Spleen (tissue), 11 donors: ENCODE measurements around the gene PNMA6F. TPM values are rescaled to one million over a fixed set of nuclear protein-coding genes. Genes with fewer than 3 reads are reported as not detected.

ENCODE experiments used
- DNase-seq: peaks from one replicate; pipeline ENCODE4 v3.0.0-alpha.2; 2020
- H3K27ac ChIP-seq, 8 donors: fragments of 200-600 bp; sonication (generic) in 7 of 8; 1 replicate in 4 of 8; 2 replicates in 4 of 8; pipeline versions ENCODE4 v1.5.0 to v1.8.0; 2016 to 2021; ENCODE audit warnings: inconsistent platforms in 4 of 8, mild to moderate bottlenecking in 4 of 8, moderate library complexity in 1 of 8
- H3K27me3 ChIP-seq, 7 donors: fragments of 200-600 bp; sonication (generic) in 6 of 7; replicated peaks in 1 of 7; 1 replicate in 4 of 7; 2 replicates in 3 of 7; pipeline versions ENCODE4 v1.5.0 to v1.8.0; 2016 to 2021; ENCODE audit warnings: inconsistent platforms in 3 of 7, mild to moderate bottlenecking in 1 of 7
- H3K36me3 ChIP-seq, 6 donors: fragments of 200-600 bp; sonication (generic) in 5 of 6; 1 replicate in 4 of 6; 2 replicates in 2 of 6; pipeline versions ENCODE4 v1.5.0 to v1.8.0; 2016 to 2021; ENCODE audit warnings: inconsistent platforms in 2 of 6
- H3K4me1 ChIP-seq, 6 donors: fragments of 200-600 bp; sonication (generic) in 5 of 6; 1 replicate in 3 of 6; 2 replicates in 3 of 6; pipeline versions ENCODE4 v1.5.0 to v1.8.0; 2016 to 2021; ENCODE audit warnings: inconsistent platforms in 3 of 6
- H3K4me3 ChIP-seq, 8 donors: fragments of 200-600 bp; sonication (generic) in 7 of 8; 1 replicate in 4 of 8; 2 replicates in 4 of 8; pipeline versions ENCODE4 v1.5.0 to v1.8.0; 2016 to 2021; ENCODE audit warnings: inconsistent platforms in 4 of 8, mild to moderate bottlenecking in 4 of 8, moderate library complexity in 2 of 8
- H3K9me3 ChIP-seq, 8 donors: fragments of 200-600 bp; sonication (generic) in 7 of 8; 1 replicate in 4 of 8; 2 replicates in 4 of 8; pipeline versions ENCODE4 v1.5.0 to v1.8.0; 2016 to 2021; ENCODE audit warnings: inconsistent platforms in 4 of 8
- POLR2A ChIP-seq, 3 donors: fragments of 450-650 bp; IDR thresholded peaks; one replicate each; pipeline ENCODE4 v1.5.1; 2017; ENCODE audit warnings: antibody characterized with exemption in 3 of 3, mild to moderate bottlenecking in 1 of 3
- POLR2AphosphoS5 ChIP-seq, 3 donors: sonication (generic); formaldehyde crosslinking; IDR thresholded peaks; one replicate each; pipeline ENCODE4 v1.5.1; 2017; ENCODE audit warnings: antibody characterized with exemption in 3 of 3
- WGBS, 5 donors: extraction: QIAGEN DNeasy Blood & Tissue Kit in 3 of 5; methylation state at CpG; one replicate each; pipeline versions ENCODE4 v1.1.5 to v1.1.7; 2013 to 2018; 5-methylcytosine and 5-hydroxymethylcytosine counted together
- intact Hi-C: fragments of 100-400 bp; cut with DNase I; formaldehyde crosslinking; loops from one replicate; pipeline ENCODE4 v1.15.0; 2023; ENCODE audit warnings: low total_unique reads
- polyA plus RNA-seq, 3 donors: library from polyadenylated mRNA; stranded (reverse); fragments of 200-250 nt; gene quantifications; one replicate each; pipeline ENCODE4 v1.2.1, GENCODE V29; 2013
- total RNA-seq, 7 donors: library from RNA; depleted of rRNA in 3 of 7; stranded (reverse); fragments of >200 nt in 3 of 7; fragmentation: NEBNext Ultra II Directional in 4 of 7; extraction: Animal tissue kit (Norgen Biotek cat#: 25700) in 4 of 7; gene quantifications; one replicate each; pipeline versions ENCODE4 v1.1.0 to v1.2.1, GENCODE V29; 2016 to 2021
- TF ChIP-seq, protein P1 (sequence below), 11 experiments: fragments of 200-600 bp in 7 of 11; fragments of 450-650 bp in 4 of 11; sonication (generic) in 4 of 11; IDR thresholded peaks in 8 of 11; conservative IDR thresholded peaks in 3 of 11; 1 replicate in 7 of 11; 2 replicates in 4 of 11; pipeline versions ENCODE4 v1.4.0 to v1.8.0; 2016 to 2021; ENCODE audit warnings: antibody characterized with exemption in 11 of 11, inconsistent platforms in 4 of 11, mild to moderate bottlenecking in 1 of 11
- donor health status: healthy with polysubstance abuse.
- donor health status: DM: no; HTN: no; CAD: no; lungs with moderate emphysema.
- donor health status: DM: no; HTN: no; CAD: no.
- donor health status: Bipolar disorder and iron deficiency.
- donor health status: healthy.
- donor health status: DM: no; HTN: no; CAD: no.
- donor health status: DM: yes; HTN: yes; CAD: no.

PNMA6F gene
- total and polyA plus RNA-seq, 10 donors = not detected

DNA sequence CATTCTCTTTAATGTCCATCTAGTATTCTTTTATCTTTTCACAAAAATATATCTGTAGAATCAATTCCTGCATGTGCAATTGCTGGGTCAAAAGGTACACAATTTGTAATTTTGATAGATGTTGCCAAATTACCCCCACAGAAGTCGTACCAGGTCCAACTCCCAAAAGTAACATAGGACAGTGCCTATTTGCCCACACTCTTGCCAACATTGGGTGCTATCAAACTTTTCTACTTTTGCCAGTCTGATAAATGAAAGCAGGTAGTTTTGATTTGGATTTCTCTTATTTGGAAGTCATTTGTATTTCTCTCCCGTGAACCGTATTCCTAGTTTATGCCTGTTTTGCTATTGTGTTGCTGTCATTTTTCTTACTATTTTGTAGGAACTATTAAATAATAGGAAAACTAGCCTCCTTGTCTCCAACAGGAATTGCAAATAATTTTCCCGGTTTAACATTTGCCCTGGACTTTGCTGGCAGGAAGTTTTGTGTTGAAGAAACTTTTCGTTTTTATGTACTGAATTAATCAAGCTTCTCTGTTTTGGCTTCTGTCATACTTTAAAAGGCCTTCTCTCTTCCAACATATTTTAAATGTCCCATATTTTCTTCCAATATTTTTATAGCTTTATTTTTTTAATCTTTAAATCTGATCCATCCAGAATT is 45.4 kb upstream of the PNMA6F start:
- Histone ChIP-seq H3K27me3 (peaks cover 0 to 9% (median 2%) of the 10 kb centered on the region in 7 donors), H3K36me3 (no peaks in the 10 kb centered on the region), H3K9me3 (no peaks in the 10 kb centered on the region), H3K4me3 (no peak overlapping the region), H3K27ac (no peak overlapping the region), H3K4me1 (no peaks in the 10 kb centered on the region)
- WGBS, 5 donors = 70 to 92% (median 78%) methylated on average over 5 of the region's 5 CpGs
- DNase-seq = no peak
- TF ChIP-seq, protein P1, sequence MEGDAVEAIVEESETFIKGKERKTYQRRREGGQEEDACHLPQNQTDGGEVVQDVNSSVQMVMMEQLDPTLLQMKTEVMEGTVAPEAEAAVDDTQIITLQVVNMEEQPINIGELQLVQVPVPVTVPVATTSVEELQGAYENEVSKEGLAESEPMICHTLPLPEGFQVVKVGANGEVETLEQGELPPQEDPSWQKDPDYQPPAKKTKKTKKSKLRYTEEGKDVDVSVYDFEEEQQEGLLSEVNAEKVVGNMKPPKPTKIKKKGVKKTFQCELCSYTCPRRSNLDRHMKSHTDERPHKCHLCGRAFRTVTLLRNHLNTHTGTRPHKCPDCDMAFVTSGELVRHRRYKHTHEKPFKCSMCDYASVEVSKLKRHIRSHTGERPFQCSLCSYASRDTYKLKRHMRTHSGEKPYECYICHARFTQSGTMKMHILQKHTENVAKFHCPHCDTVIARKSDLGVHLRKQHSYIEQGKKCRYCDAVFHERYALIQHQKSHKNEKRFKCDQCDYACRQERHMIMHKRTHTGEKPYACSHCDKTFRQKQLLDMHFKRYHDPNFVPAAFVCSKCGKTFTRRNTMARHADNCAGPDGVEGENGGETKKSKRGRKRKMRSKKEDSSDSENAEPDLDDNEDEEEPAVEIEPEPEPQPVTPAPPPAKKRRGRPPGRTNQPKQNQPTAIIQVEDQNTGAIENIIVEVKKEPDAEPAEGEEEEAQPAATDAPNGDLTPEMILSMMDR (IDR thresholded peaks at IDR 0.05 in 8 of 11, conservative IDR thresholded peaks at IDR 0.05 in 3 of 11) = no peak
- TF ChIP-seq POLR2A (IDR thresholded peaks at IDR 0.05) (no peak), POLR2AphosphoS5 (IDR thresholded peaks at IDR 0.05) (no peak)
- intact Hi-C loops = no loop called here

DNA sequence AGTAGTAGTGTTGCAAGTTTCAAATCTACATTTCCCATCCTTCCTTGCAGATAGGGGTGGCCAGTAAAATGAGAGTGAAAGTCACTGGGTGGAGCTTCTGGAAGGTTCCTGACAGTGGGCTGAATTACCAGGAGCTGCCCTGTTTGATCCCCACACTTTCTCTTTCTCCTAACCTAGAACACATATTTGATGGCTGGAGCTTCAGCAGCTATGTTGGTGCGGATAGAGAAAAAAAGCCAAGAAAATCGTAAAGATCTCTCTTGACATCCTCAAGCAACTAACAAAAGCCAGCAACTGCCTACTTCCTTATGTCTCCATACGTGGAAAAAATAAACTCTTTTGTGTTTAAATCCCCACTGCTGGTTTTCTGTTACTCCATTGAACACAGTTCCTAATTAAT is 44.6 kb upstream of the PNMA6F start:
- TF ChIP-seq, protein P1 (IDR thresholded peaks at IDR 0.05 in 8 of 11, conservative IDR thresholded peaks at IDR 0.05 in 3 of 11) = no peak
- TF ChIP-seq POLR2AphosphoS5 (IDR thresholded peaks at IDR 0.05) (no peak), POLR2A (IDR thresholded peaks at IDR 0.05) (no peak)
- Histone ChIP-seq H3K36me3 (no peaks in the 10 kb centered on the region), H3K4me3 (no peak overlapping the region), H3K27ac (no peak overlapping the region), H3K9me3 (no peaks in the 10 kb centered on the region), H3K4me1 (no peaks in the 10 kb centered on the region), H3K27me3 (peaks cover 0 to 9% (median 2%) of the 10 kb centered on the region in 7 donors)
- no peak for DNase-seq
- 79 to 93% (median 84%) methylated on average over 3 of the region's 3 CpGs for WGBS, 5 donors
- intact Hi-C loops = no loop called here

DNA sequence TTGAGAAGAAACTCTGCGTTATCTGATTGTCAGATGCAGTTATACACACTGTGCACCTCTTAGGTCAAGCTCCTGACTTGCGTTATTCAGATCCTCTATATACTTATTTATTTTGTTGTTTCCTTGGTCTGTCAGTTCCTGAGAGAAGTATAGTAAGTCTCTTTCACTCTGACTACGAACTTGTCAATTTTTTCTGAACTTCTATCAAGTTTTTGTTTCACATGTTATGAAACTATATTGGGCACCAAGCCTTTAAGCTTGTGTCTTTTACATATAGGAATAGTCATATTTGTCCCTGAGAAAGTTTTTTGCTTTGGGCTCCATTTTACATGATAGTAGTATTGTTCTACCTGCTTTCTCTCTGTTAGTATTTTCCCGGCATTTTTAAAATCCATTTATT is 44.1 kb upstream of the PNMA6F start:
- H3K9me3 ChIP-seq = no peaks in the 10 kb centered on the region
- H3K4me3 ChIP-seq = no peak overlapping the region
- DNase-seq = no peak
- intact Hi-C loops = no loop called here
- peaks cover 0 to 6% (median 2%) of the 10 kb centered on the region in 7 donors for H3K27me3 ChIP-seq
- WGBS, 5 donors = 65 to 88% (median 77%) methylated on average over 4 of the region's 4 CpGs
- no peaks in the 10 kb centered on the region for H3K4me1 ChIP-seq
- H3K36me3 ChIP-seq = no peaks in the 10 kb centered on the region
- TF ChIP-seq POLR2AphosphoS5 (IDR thresholded peaks at IDR 0.05) = no peak
- TF ChIP-seq, protein P1 (IDR thresholded peaks at IDR 0.05 in 8 of 11, conservative IDR thresholded peaks at IDR 0.05 in 3 of 11) = no peak
- no peak for TF ChIP-seq POLR2A (IDR thresholded peaks at IDR 0.05)
- no peak overlapping the region for H3K27ac ChIP-seq

DNA sequence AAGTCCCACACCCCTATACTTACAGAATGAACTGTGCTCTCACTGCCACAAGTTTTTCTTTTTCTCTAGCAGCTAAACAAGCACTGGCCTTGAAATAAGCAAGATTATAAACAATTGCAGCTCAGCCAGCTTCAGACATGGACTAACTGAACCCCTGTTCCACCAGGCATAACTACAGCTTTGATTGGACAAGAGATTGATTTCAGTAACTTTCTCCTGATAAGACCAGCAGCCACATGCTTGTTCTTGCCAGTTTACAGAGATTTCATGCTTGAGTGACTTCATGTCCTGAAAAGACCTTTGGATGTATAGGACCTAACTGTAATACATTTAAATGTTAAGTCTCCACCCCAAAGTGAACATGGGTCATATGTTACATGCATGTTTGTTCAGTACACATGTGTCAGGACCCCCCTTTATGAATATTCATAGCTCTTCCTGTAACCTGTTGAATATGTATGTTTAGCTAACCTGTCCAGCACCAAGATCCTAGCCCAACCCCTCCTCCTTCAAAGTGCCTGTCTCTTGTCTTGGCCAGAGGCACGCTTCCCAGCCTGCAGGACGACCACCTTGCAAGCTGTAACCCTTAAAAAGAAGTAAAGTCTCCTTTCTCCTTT is 40.3 kb upstream of the PNMA6F start:
- TF ChIP-seq POLR2AphosphoS5 (IDR thresholded peaks at IDR 0.05) = no peak
- TF ChIP-seq, protein P1 (IDR thresholded peaks at IDR 0.05 in 8 of 11, conservative IDR thresholded peaks at IDR 0.05 in 3 of 11) = no peak
- no peak for TF ChIP-seq POLR2A (IDR thresholded peaks at IDR 0.05)
- H3K36me3 ChIP-seq = no peaks in the 10 kb centered on the region
- peaks cover 0 to 3% (median 0%) of the 10 kb centered on the region in 7 donors for H3K27me3 ChIP-seq
- 26 to 90% (median 54%) methylated on average over 2 of the region's 2 CpGs for WGBS, 5 donors
- intact Hi-C loops = no loop called here
- no peak overlapping the region for H3K27ac ChIP-seq
- no peak for DNase-seq
- no peak overlapping the region for H3K4me3 ChIP-seq
- H3K4me1 ChIP-seq = no peaks in the 10 kb centered on the region
- H3K9me3 ChIP-seq = peaks cover 0 to 28% (median 16%) of the 10 kb centered on the region in 8 donors
